Measurements from ENCODE around the gene PANK3.
"Not testable (repeated sequence)": the region's sequence is repeated elsewhere in the genome, so short reads cannot be mapped to it uniquely, and the experiment has no call there.

Gene PANK3

GRCh38 chr5:168578538-168579487, at the start of gene PANK3:
TSS of gene PANK3 (minus strand) at chr5:168579368. CDS start at chr5:168579283, 85 bp downstream.
- DNase-seq, result no peak

- no peak for DNase-seq
Measured at GRCh38 chr5:168624850-168625364, 45.7 kb upstream of the PANK3 start.

- no peak for DNase-seq
Measured at GRCh38 chr5:168620807-168621206, 41.6 kb upstream of the PANK3 start.

GRCh38 chr5:168614661-168615060, 35.5 kb upstream of the PANK3 start:
- no peak for DNase-seq

- no peak for DNase-seq
Measured at GRCh38 chr5:168613996-168614395, 34.8 kb upstream of the PANK3 start.

- no peak for DNase-seq
Measured at GRCh38 chr5:168613396-168613795, 34.2 kb upstream of the PANK3 start.

GRCh38 chr5:168612996-168613395, 33.8 kb upstream of the PANK3 start:
- DNase-seq, result no peak

- no peak for DNase-seq
Measured at GRCh38 chr5:168612123-168612522, 33.0 kb upstream of the PANK3 start.

GRCh38 chr5:168611165-168611564, 32.0 kb upstream of the PANK3 start:
- DNase-seq, result no peak

- no peak for DNase-seq
Measured at GRCh38 chr5:168609806-168610482, 30.8 kb upstream of the PANK3 start.

GRCh38 chr5:168608821-168609220, 29.7 kb upstream of the PANK3 start:
- DNase-seq, result no peak

- DNase-seq, result no peak
Measured at GRCh38 chr5:168608386-168608785, 29.2 kb upstream of the PANK3 start.

GRCh38 chr5:168607946-168608345, 28.8 kb upstream of the PANK3 start:
- no peak for DNase-seq

- DNase-seq, result no peak
Measured at GRCh38 chr5:168606562-168606961, 27.4 kb upstream of the PANK3 start.

GRCh38 chr5:168604436-168604835, 25.3 kb upstream of the PANK3 start:
- no peak for DNase-seq

- DNase-seq, result no peak
Measured at GRCh38 chr5:168603746-168604145, 24.6 kb upstream of the PANK3 start.

GRCh38 chr5:168602517-168602916, 23.3 kb upstream of the PANK3 start:
- no peak for DNase-seq

GRCh38 chr5:168601972-168602371, 22.8 kb upstream of the PANK3 start:
- DNase-seq, result no peak

GRCh38 chr5:168600409-168600808, 21.2 kb upstream of the PANK3 start:
- no peak for DNase-seq

GRCh38 chr5:168599826-168600225, 20.7 kb upstream of the PANK3 start:
- DNase-seq, result no peak

- DNase-seq, result no peak
Measured at GRCh38 chr5:168598639-168599038, 19.5 kb upstream of the PANK3 start.

GRCh38 chr5:168596927-168597326, 17.8 kb upstream of the PANK3 start:
- no peak for DNase-seq

- DNase-seq, result not testable (repeated sequence)
Measured at GRCh38 chr5:168596122-168596521, 17.0 kb upstream of the PANK3 start.

- DNase-seq, result no peak
Measured at GRCh38 chr5:168592014-168592368, 12.8 kb upstream of the PANK3 start.
